Natural killer cell (primary cell): Measurements from ENCODE around the gene NUDT2. TPM values are rescaled to one million over a fixed set of nuclear protein-coding genes. Genes with fewer than 3 reads are reported as not detected.
"Not testable (repeated sequence)": the region's sequence is repeated elsewhere in the genome, so short reads cannot be mapped to it uniquely, and the experiment has no call there.

Experiments used
- ATAC-seq, 3 donors: fragments of 150-1000 bp in 2 of 3; fragments of 200-7000 bp in 1 of 3; cut with Tn5 transposase; 1 replicate in 1 of 3; 2 replicates in 2 of 3; pipeline ENCODE4 v1.10.0; 2021; ENCODE audit warnings: mild to moderate bottlenecking in 2 of 3, moderate library complexity in 2 of 3
- DNase-seq, 2 donors: peaks; one replicate each; pipeline versions ENCODE4 v3.0.0 to v3.0.0-alpha.2; 2013 to 2021; ENCODE audit warnings: mixed read lengths in 1 of 2
- H3K27ac ChIP-seq: one replicate; pipeline ENCODE4 v1.5.1; 2013; ENCODE audit warnings: mild to moderate bottlenecking, low read length
- H3K27me3 ChIP-seq: one replicate; pipeline ENCODE4 v1.6.1; 2013; ENCODE audit warnings: low read length; ENCODE audit not compliant: control insufficient read depth, insufficient read depth
- H3K36me3 ChIP-seq: one replicate; pipeline ENCODE4 v1.6.1; 2013; ENCODE audit warnings: low read length; ENCODE audit not compliant: control insufficient read depth, insufficient read depth
- H3K4me1 ChIP-seq: one replicate; pipeline ENCODE4 v1.6.1; 2013; ENCODE audit warnings: low read length; ENCODE audit not compliant: control insufficient read depth, insufficient read depth
- H3K4me3 ChIP-seq: one replicate; pipeline ENCODE4 v1.5.1; 2013; ENCODE audit warnings: low read length
- H3K9me3 ChIP-seq: one replicate; pipeline ENCODE4 v1.6.1; 2013; ENCODE audit warnings: low read length; ENCODE audit not compliant: control insufficient read depth, insufficient read depth
- H3K27ac Mint-ChIP-seq, 2 donors: one replicate each; pipeline ENCODE4 v1.8.0; 2022; ENCODE audit warnings: mild to moderate bottlenecking in 2 of 2, mixed read lengths in 2 of 2, moderate library complexity in 1 of 2
- H3K27me3 Mint-ChIP-seq, 2 donors: one replicate each; pipeline ENCODE4 v1.8.0; 2022; ENCODE audit warnings: low read depth in 2 of 2, mixed read lengths in 2 of 2
- H3K36me3 Mint-ChIP-seq: one replicate; pipeline ENCODE4 v1.8.0; 2022; ENCODE audit warnings: mixed read lengths
- H3K4me1 Mint-ChIP-seq, 2 donors: one replicate each; pipeline ENCODE4 v1.8.0; 2022; ENCODE audit warnings: mixed read lengths in 2 of 2
- H3K4me3 Mint-ChIP-seq: one replicate; pipeline ENCODE4 v1.8.0; 2022; ENCODE audit warnings: mild to moderate bottlenecking, moderate library complexity, mixed read lengths
- H3K9me3 Mint-ChIP-seq, 2 donors: one replicate each; pipeline ENCODE4 v1.8.0; 2022; ENCODE audit warnings: mixed read lengths in 2 of 2
- CTCF ChIP-seq: fragments of 200-600 bp; IDR thresholded peaks from one replicate; pipeline ENCODE4 v1.8.0; 2022; ENCODE audit warnings: antibody characterized with exemption
- WGBS: methylation state at CpG from one replicate; pipeline ENCODE4 v1.1.7; 2013; ENCODE audit warnings: missing lambda C conversion rate; ENCODE audit not compliant: insufficient coverage; 5-methylcytosine and 5-hydroxymethylcytosine counted together
- intact Hi-C: fragments of 100-400 bp; cut with micrococcal nuclease; formaldehyde crosslinking; loops from one replicate; pipeline ENCODE4 v1.14.2; 2022
- total RNA-seq, 4 donors: library from RNA; stranded (reverse); fragments of 120-200 nt in 1 of 4; gene quantifications; one replicate each; pipeline versions ENCODE4 v1.2.3 to v1.2.4, GENCODE V29; 2013 to 2022

NUDT2 gene
- total RNA-seq, 3 donors from 2014 or later (not counting 1 experiment from before 2014, with no cell fraction given) = 8.5 to 15.7 (median 9.4) TPM

DNA sequence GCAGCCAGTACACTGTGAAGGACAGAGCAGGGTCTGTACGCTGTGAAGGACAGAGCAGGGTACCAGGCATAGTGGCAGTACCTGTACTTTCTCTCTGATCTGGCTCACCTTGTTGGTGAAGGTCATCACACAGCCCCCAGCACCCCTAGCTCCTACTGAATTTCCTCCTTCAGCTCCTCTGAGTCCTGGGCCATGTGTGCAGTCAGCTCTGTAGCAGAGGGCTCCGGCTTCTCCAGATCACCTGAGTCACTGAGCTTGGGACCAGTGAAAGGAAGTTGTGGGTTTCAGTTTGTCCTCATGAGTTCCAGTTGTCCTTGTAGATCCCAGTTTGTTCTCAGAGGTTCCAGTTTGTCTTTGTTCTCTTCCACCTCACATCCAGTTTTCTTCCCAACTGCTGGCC is 5.5 kb downstream of the NUDT2 start:
- Mint-ChIP-seq H3K36me3 (peaks cover under 1% of the 10 kb centered on the region), H3K4me1 (peaks cover 19 to 23% of the 10 kb centered on the region in 2 donors), H3K9me3 (no peaks in the 10 kb centered on the region), H3K27ac (peak overlapping the region in 1 of 2 donors; percentile 6), H3K27me3 (no peaks in the 10 kb centered on the region), H3K4me3 (no peak overlapping the region)
- DNase-seq (no peak), ATAC-seq (no peak)
- Histone ChIP-seq H3K27me3 (no peaks in the 10 kb centered on the region), H3K4me3 (no peak overlapping the region), H3K9me3 (no peaks in the 10 kb centered on the region), H3K4me1 (peaks cover 9% of the 10 kb centered on the region), H3K27ac (no peak overlapping the region), H3K36me3 (peaks cover 10% of the 10 kb centered on the region)
- intact Hi-C loops = no loop called here
- no peak for TF ChIP-seq CTCF
- 91% methylated on average over 2 of the region's 2 CpGs for WGBS

DNA sequence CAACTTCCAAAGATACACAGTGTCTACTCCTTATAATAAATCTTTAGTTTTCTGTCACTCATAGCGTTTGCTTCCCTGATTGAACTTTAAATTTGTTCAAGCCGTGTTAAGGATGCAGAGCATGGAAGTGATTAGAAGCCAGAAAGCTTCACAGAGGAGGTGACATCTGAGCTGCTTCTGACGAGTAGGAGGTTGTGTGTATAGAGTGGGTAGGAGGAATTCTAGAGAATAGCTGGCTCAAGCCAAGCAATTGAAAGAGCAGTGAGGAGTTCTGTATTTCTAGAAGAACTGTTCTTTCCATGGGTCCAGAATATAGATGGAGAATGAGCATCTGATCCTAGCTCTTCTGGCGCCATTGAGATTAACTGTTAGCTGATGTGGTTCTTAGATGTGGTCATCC is 6.0 kb downstream of the NUDT2 start:
- Mint-ChIP-seq H3K4me1 (peaks cover 15 to 18% of the 10 kb centered on the region in 2 donors), H3K4me3 (no peak overlapping the region), H3K9me3 (no peaks in the 10 kb centered on the region), H3K27ac (peak overlapping the region in 1 of 2 donors; percentile 6), H3K36me3 (peaks cover 5% of the 10 kb centered on the region), H3K27me3 (no peaks in the 10 kb centered on the region)
- Histone ChIP-seq H3K27me3 (no peaks in the 10 kb centered on the region), H3K36me3 (peaks cover 13% of the 10 kb centered on the region), H3K4me1 (peaks cover 4% of the 10 kb centered on the region), H3K4me3 (no peak overlapping the region), H3K27ac (no peak overlapping the region), H3K9me3 (no peaks in the 10 kb centered on the region)
- ATAC-seq (no peak), DNase-seq (no peak)
- WGBS = 91% methylated on average over 4 of the region's 4 CpGs
- intact Hi-C loops = no loop called here
- TF ChIP-seq CTCF = no peak

DNA sequence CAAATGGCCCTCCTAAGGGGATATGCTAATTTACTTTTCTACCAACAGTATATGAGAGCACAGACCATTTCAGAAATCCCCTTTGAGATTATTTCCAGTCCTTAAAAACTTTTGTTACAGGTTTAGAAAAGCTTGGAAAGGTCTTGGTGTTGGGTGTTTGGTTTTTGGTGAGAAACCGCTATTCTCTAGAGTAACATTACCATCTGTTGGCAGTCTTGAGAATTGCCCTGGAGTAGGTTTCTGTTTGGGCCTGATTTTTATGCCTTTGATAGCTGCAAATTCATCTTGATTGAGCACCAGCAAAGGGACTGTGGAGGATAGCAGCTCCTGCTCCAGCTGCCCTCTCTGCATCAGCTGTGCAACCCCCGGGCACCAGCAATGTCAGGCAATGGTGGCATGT is 8.0 kb downstream of the NUDT2 start:
- no peaks in the 10 kb centered on the region for H3K9me3 ChIP-seq
- Mint-ChIP-seq H3K4me1 (peaks cover 0 to 12% of the 10 kb centered on the region in 2 donors), H3K36me3 (peaks cover 6% of the 10 kb centered on the region), H3K9me3 (no peaks in the 10 kb centered on the region), H3K27me3 (no peaks in the 10 kb centered on the region), H3K4me3 (no peak overlapping the region), H3K27ac (no peak overlapping the region)
- TF ChIP-seq CTCF = no peak
- no peaks in the 10 kb centered on the region for H3K27me3 ChIP-seq
- DNase-seq (peak in 1 of 2 donors; percentile 17), ATAC-seq (no peak)
- 95% methylated on average over 2 of the region's 2 CpGs for WGBS
- peaks cover 30% of the 10 kb centered on the region for H3K36me3 ChIP-seq
- H3K4me3 ChIP-seq = no peak overlapping the region
- intact Hi-C loops = no loop called here
- no peak overlapping the region for H3K27ac ChIP-seq
- no peaks in the 10 kb centered on the region for H3K4me1 ChIP-seq

- H3K9me3 ChIP-seq, H3K4me3 ChIP-seq, H3K27me3 Mint-ChIP-seq, H3K27me3 ChIP-seq, H3K27ac Mint-ChIP-seq, H3K27ac ChIP-seq, H3K36me3 Mint-ChIP-seq, H3K4me1 ChIP-seq, H3K4me3 Mint-ChIP-seq, H3K9me3 Mint-ChIP-seq, H3K4me1 Mint-ChIP-seq, DNase-seq, intact Hi-C loops, ATAC-seq: not testable (repeated sequence)
- peaks cover 36% of the 10 kb centered on the region for H3K36me3 ChIP-seq
These were observed 8.7 kb downstream of the NUDT2 start for GRCh38 chr9:34338079-34338478.
